Lower lobe of right lung (tissue), 1 donor: ENCODE measurements around the gene PDYN. TPM values are rescaled to one million over a fixed set of nuclear protein-coding genes. Genes with fewer than 3 reads are reported as not detected.

ENCODE experiments used
- total RNA-seq: library from RNA; stranded (reverse); fragmentation: NEBNext Ultra II Directional; extraction: Animal tissue kit (Norgen Biotek cat#: 25700); gene quantifications from one replicate; pipeline ENCODE4 v1.2.1, GENCODE V29; 2021
- donor health status: DM: no; HTN: yes; CAD: no; lungs with severe emphysema.

The PDYN gene
- total RNA-seq, 1 donor from 2014 or later: not detected

Other genes starting within 250 kb of the PDYN start
- gene SIRPA, start 98.7 kb downstream of the PDYN start, total RNA-seq: 130 TPM
- gene STK35, start 107.8 kb upstream of the PDYN start, total RNA-seq: 13.9 TPM